Fibroblast of lung (primary cell): ENCODE results near the gene UBL4B. TPM values are rescaled to one million over a fixed set of nuclear protein-coding genes. Genes with fewer than 3 reads are reported as not detected.

Experiments
- DNase-seq, 2 donors: peaks; one replicate each; pipeline versions ENCODE4 v3.0.0 to v3.0.0-alpha.2; 2010; ENCODE audit warnings: low read depth in 2 of 2
- H2AFZ ChIP-seq: 2 replicates; pipeline ENCODE4 v1.5.1; 2012; ENCODE audit warnings: low read length, control low read depth, inconsistent platforms
- H3K27ac ChIP-seq: 2 replicates; pipeline ENCODE4 v1.5.1; 2011; ENCODE audit warnings: low read length, control low read depth; ENCODE audit not compliant: insufficient read depth
- H3K27me3 ChIP-seq: 2 replicates; pipeline ENCODE4 v1.5.1; 2011; ENCODE audit warnings: mild to moderate bottlenecking, low read length; ENCODE audit not compliant: control insufficient read depth, insufficient read depth
- H3K36me3 ChIP-seq: 2 replicates; pipeline ENCODE4 v1.5.1; 2011; ENCODE audit warnings: low read length; ENCODE audit not compliant: control insufficient read depth, insufficient read depth
- H3K4me1 ChIP-seq: 2 replicates; pipeline ENCODE4 v1.5.1; 2011; ENCODE audit warnings: low read length; ENCODE audit not compliant: control insufficient read depth, insufficient read depth; ENCODE audit errors: extremely low read depth
- H3K4me2 ChIP-seq: 2 replicates; pipeline ENCODE4 v1.5.1; 2011; ENCODE audit warnings: low read length, control low read depth; ENCODE audit not compliant: insufficient read depth; ENCODE audit errors: extremely low read depth
- H3K4me3 ChIP-seq, 4 experiments: fragments of 200-600 bp in 1 of 4; sonication (generic) in 1 of 4; replicated peaks in 1 of 4; 2 replicates each; pipeline ENCODE4 v1.5.1; 2011 to 2016; ENCODE audit warnings: low read length in 4 of 4, low read depth in 3 of 4, mild to moderate bottlenecking in 3 of 4, control low read depth in 2 of 4, inconsistent platforms in 1 of 4, mixed read lengths in 1 of 4; ENCODE audit not compliant: insufficient read depth in 1 of 4; ENCODE audit errors: control extremely low read depth in 1 of 4
- H3K79me2 ChIP-seq: 2 replicates; pipeline ENCODE4 v1.5.1; 2012; ENCODE audit warnings: mild to moderate bottlenecking, low read length, inconsistent platforms; ENCODE audit not compliant: control insufficient read depth, insufficient read depth
- H3K9ac ChIP-seq: 2 replicates; pipeline ENCODE4 v1.5.1; 2011; ENCODE audit warnings: mild to moderate bottlenecking, low read length, control low read depth; ENCODE audit not compliant: insufficient read depth
- H3K9me3 ChIP-seq: 2 replicates; pipeline ENCODE4 v1.5.1; 2012; ENCODE audit warnings: low read depth, low read length; ENCODE audit not compliant: control insufficient read depth, insufficient read depth
- H4K20me1 ChIP-seq: 2 replicates; pipeline ENCODE4 v1.5.1; 2011; ENCODE audit warnings: low read length; ENCODE audit not compliant: control insufficient read depth, insufficient read depth; ENCODE audit errors: extremely low read depth
- EZH2 ChIP-seq: IDR thresholded peaks from 2 replicates; pipeline ENCODE4 v1.5.1; 2012; ENCODE audit warnings: low read length, control low read depth, mild to moderate bottlenecking; ENCODE audit errors: missing control alignments
- polyA plus RNA-seq, 2 donors: library from polyadenylated mRNA; depleted of rRNA in 1 of 2; stranded (reverse) in 1 of 2; unstranded in 1 of 2; fragments of >200 nt; gene quantifications; 2 replicates each; pipeline ENCODE4 v1.2.1, GENCODE V29; 2011 to 2012; ENCODE audit warnings: missing spikeins in 1 of 2
- total RNA-seq: library from RNA; depleted of rRNA; stranded (reverse); fragments of >200 nt; gene quantifications from 2 replicates; pipeline ENCODE4 v1.2.1, GENCODE V29; 2014
- TF ChIP-seq, protein P1 (sequence below), 2 donors: IDR thresholded peaks in 1 of 2; conservative IDR thresholded peaks in 1 of 2; 1 replicate in 1 of 2; 2 replicates in 1 of 2; pipeline ENCODE4 v1.5.1; 2011 to 2012; ENCODE audit warnings: low read length in 2 of 2, control low read depth in 1 of 2, inconsistent platforms in 1 of 2, low read depth in 1 of 2, mild to moderate bottlenecking in 1 of 2

Gene UBL4B
- total and polyA plus RNA-seq, 2 donors (not counting 1 experiment from before 2014, with no cell fraction given), result not detected

DNA sequence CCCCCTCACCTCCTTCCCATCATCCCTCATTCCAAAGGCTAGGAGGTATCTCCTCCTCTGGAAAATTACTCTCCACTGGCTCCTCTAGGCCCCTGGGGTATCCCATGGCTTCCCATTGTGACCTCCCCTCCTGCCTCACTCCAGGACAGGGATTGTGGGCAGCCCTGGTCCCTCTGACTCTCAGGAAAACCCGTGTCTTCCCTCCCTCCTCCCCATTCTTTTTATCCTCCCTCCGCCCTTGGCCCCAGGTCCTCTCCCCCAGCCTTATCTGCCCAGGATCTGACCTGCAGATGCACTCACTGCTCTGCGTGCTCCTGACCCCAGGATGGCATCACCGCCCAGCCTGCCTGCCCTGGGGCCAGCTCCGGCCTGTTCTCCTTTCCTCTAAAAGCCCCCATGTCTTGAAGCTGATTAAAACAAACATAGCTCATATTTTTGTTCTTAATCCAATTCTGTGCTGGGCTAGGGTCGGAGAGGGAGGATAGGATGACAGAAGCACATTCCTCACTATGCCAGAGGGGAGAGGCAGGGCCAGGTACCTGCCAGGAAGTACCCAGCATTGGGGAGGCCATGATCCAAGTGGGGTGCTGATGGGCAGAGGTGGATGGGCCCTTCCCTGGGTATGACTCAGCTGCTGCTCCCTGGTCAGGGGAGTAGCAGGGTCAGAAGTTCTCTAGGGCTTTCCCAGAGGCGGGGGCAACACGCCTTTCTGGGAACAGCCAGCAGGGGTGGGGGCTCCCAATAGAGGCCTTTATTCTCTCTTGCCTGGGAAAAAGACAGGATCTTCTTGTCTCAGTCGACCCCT lies 13.8 kb upstream of the UBL4B start:
- Histone ChIP-seq H3K79me2 (no peaks in the 10 kb centered on the region), H3K9ac (no peak overlapping the region), H3K27me3 (peaks cover 8% of the 10 kb centered on the region), H3K4me3 (no peak overlapping the region), H4K20me1 (no peaks in the 10 kb centered on the region), H3K36me3 (no peaks in the 10 kb centered on the region), H3K4me1 (peaks cover 8% of the 10 kb centered on the region), H3K27ac (no peak overlapping the region), H2AFZ (no peak overlapping the region), H3K9me3 (no peaks in the 10 kb centered on the region), H3K4me2 (no peak overlapping the region)
- no peak for DNase-seq
- TF ChIP-seq EZH2, result no peak
- TF ChIP-seq, protein P1, sequence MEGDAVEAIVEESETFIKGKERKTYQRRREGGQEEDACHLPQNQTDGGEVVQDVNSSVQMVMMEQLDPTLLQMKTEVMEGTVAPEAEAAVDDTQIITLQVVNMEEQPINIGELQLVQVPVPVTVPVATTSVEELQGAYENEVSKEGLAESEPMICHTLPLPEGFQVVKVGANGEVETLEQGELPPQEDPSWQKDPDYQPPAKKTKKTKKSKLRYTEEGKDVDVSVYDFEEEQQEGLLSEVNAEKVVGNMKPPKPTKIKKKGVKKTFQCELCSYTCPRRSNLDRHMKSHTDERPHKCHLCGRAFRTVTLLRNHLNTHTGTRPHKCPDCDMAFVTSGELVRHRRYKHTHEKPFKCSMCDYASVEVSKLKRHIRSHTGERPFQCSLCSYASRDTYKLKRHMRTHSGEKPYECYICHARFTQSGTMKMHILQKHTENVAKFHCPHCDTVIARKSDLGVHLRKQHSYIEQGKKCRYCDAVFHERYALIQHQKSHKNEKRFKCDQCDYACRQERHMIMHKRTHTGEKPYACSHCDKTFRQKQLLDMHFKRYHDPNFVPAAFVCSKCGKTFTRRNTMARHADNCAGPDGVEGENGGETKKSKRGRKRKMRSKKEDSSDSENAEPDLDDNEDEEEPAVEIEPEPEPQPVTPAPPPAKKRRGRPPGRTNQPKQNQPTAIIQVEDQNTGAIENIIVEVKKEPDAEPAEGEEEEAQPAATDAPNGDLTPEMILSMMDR (conservative IDR thresholded peaks at IDR 0.05 in 1 of 2, IDR thresholded peaks at IDR 0.05 in 1 of 2; ENCODE audit: low read depth in 1 of 2, low read length in 2 of 2), result no peak

DNA sequence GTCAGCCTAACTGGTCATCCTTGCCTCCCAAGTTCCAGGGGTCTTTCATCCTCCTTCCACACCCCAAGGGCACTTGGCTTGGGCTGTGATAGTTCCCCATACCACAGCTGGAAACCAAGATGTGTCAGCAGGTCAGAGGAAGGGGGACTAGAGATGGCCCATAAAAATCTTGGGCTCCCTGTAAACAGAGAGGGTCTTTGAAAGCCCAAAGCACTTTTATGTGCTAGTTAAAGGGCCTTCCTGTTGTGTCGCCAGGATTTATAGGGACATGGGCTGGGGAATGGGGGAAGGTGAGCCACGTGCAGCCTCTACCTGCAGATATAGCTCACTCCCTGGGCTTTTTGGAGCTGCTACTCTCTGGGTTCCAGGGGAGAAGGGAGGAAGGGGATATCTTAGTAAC lies 11.9 kb upstream of the UBL4B start:
- no peak overlapping the region for H2AFZ ChIP-seq
- no peak overlapping the region for H3K9ac ChIP-seq
- H3K27me3 ChIP-seq, result peaks cover 5% of the 10 kb centered on the region
- no peak overlapping the region for H3K4me2 ChIP-seq
- no peaks in the 10 kb centered on the region for H3K36me3 ChIP-seq
- no peak overlapping the region for H3K4me3 ChIP-seq
- H3K4me1 ChIP-seq, result peaks cover 8% of the 10 kb centered on the region
- no peaks in the 10 kb centered on the region for H3K79me2 ChIP-seq
- H3K27ac ChIP-seq, result no peak overlapping the region
- TF ChIP-seq, protein P1 (conservative IDR thresholded peaks at IDR 0.05 in 1 of 2, IDR thresholded peaks at IDR 0.05 in 1 of 2; ENCODE audit: low read depth in 1 of 2, low read length in 2 of 2), result no peak
- TF ChIP-seq EZH2, result no peak
- no peaks in the 10 kb centered on the region for H4K20me1 ChIP-seq
- H3K9me3 ChIP-seq, result no peaks in the 10 kb centered on the region
- DNase-seq, result no peak

DNA sequence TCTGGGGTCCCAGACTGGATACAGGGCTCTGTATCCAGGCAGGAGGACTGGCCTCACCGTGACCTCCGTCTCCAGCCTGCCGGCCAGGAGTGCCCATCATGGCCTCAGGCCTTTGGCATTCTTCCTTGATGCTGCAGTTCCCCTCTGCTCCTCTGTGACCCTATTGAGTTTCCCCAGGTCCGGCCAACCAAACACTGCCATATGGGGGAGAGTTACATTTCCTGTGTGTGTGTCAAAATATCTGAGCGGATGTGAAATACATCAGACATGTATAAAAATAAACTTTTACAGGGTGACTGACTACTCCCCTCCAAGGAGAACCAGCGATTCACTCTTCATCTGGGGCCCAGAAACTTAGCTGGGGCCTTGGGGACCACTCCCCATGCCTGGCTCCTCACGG lies 10.2 kb upstream of the UBL4B start:
- peak overlapping the region; percentile 41 for H2AFZ ChIP-seq
- no peak overlapping the region for H3K4me3 ChIP-seq
- peaks cover 3% of the 10 kb centered on the region for H3K27me3 ChIP-seq
- no peaks in the 10 kb centered on the region for H3K79me2 ChIP-seq
- DNase-seq, result no peak
- TF ChIP-seq EZH2, result no peak
- TF ChIP-seq, protein P1 (conservative IDR thresholded peaks at IDR 0.05 in 1 of 2, IDR thresholded peaks at IDR 0.05 in 1 of 2; ENCODE audit: low read depth in 1 of 2, low read length in 2 of 2), result no peak
- H3K9ac ChIP-seq, result no peak overlapping the region
- H3K9me3 ChIP-seq, result no peaks in the 10 kb centered on the region
- H3K4me2 ChIP-seq, result no peak overlapping the region
- H3K36me3 ChIP-seq, result no peaks in the 10 kb centered on the region
- H4K20me1 ChIP-seq, result no peaks in the 10 kb centered on the region
- peaks cover 8% of the 10 kb centered on the region for H3K4me1 ChIP-seq
- H3K27ac ChIP-seq, result no peak overlapping the region
